ENCODE measurements around the gene PNPLA6.

Gene PNPLA6

GRCh38 chr19:7544626-7545025 is 9.1 kb downstream of the PNPLA6 start:
- Histone ChIP-seq H3K4me2 (ENCODE audit: low read length) (no peak overlapping the region), H3K4me3 (ENCODE audit: low read length) (no peak overlapping the region), H3K9ac (ENCODE audit: low read length) (no peak overlapping the region), H3K27me3 (ENCODE audit: insufficient read depth, low read length, poor library complexity) (no peaks in the 10 kb centered on the region), H3K4me1 (ENCODE audit: control insufficient read depth, low read depth, low read length) (no peaks in the 10 kb centered on the region), H3K56ac (ENCODE audit: low read length) (no peak overlapping the region), H2BK120ac (ENCODE audit: low read depth, low read length) (no peak overlapping the region), H3K36me3 (ENCODE audit: control insufficient read depth, insufficient read depth, low read length) (peaks cover 2% of the 10 kb centered on the region), H3K79me1 (ENCODE audit: low read length) (no peaks in the 10 kb centered on the region), H2BK5ac (ENCODE audit: low read length) (no peak overlapping the region), H3K18ac (ENCODE audit: low read length) (no peak overlapping the region), H3K23ac (ENCODE audit: low read length) (no peak overlapping the region), H3K4ac (ENCODE audit: low read depth, low read length) (no peak overlapping the region), H3K79me2 (ENCODE audit: control insufficient read depth, insufficient read depth, low read length) (no peaks in the 10 kb centered on the region), H4K5ac (ENCODE audit: low read length) (no peak overlapping the region), H2BK15ac (replicated peaks; ENCODE audit: low read depth) (no peak overlapping the region), H4K8ac (ENCODE audit: low read depth, low read length) (no peak overlapping the region), H2AK5ac (ENCODE audit: low read length) (no peak overlapping the region), H3K27ac (ENCODE audit: low read depth, low read length) (no peak overlapping the region)
- no peak for DNase-seq
- no CpG with 5 or more reads among the region's 3 CpGs for WGBS (ENCODE audit: extremely low coverage, insufficient coverage, low lambda C conversion rate)

DNA sequence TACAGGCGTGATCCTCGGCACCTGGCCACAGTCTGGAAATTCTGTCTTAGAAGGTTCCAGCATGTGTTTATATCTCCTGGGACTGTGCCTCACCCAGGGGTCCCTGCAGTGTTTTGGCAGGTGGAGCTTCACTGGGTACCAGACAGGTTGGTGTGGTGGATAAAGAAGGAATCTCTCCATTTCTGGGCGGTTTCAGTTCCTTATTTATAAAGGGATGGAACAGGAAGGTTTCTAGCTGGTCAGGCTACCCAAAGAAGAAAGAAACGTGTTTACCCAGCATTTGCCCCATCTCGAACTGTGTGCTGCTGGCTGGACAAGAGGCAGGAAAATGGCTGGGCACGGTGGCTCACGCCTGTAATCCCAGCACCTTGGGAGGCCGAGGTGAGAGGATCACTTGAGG is 9.8 kb downstream of the PNPLA6 start:
- Histone ChIP-seq H3K9ac (ENCODE audit: low read length) (no peak overlapping the region), H3K27ac (ENCODE audit: low read depth, low read length) (no peak overlapping the region), H4K5ac (ENCODE audit: low read length) (no peak overlapping the region), H3K4me2 (ENCODE audit: low read length) (no peak overlapping the region), H2AK5ac (ENCODE audit: low read length) (no peak overlapping the region), H3K18ac (ENCODE audit: low read length) (no peak overlapping the region), H3K79me1 (ENCODE audit: low read length) (no peaks in the 10 kb centered on the region), H3K4ac (ENCODE audit: low read depth, low read length) (no peak overlapping the region), H3K27me3 (ENCODE audit: insufficient read depth, low read length, poor library complexity) (no peaks in the 10 kb centered on the region), H3K36me3 (ENCODE audit: control insufficient read depth, insufficient read depth, low read length) (peaks cover 2% of the 10 kb centered on the region), H3K4me1 (ENCODE audit: control insufficient read depth, low read depth, low read length) (no peaks in the 10 kb centered on the region), H2BK5ac (ENCODE audit: low read length) (no peak overlapping the region), H2BK120ac (ENCODE audit: low read depth, low read length) (no peak overlapping the region), H3K79me2 (ENCODE audit: control insufficient read depth, insufficient read depth, low read length) (no peaks in the 10 kb centered on the region), H3K23ac (ENCODE audit: low read length) (no peak overlapping the region), H3K56ac (ENCODE audit: low read length) (no peak overlapping the region), H4K8ac (ENCODE audit: low read depth, low read length) (no peak overlapping the region), H2BK15ac (replicated peaks; ENCODE audit: low read depth) (no peak overlapping the region), H3K4me3 (ENCODE audit: low read length) (no peak overlapping the region)
- no CpG with 5 or more reads among the region's 8 CpGs for WGBS (ENCODE audit: extremely low coverage, insufficient coverage, low lambda C conversion rate)
- DNase-seq: no peak

GRCh38 chr19:7545904-7546303 is 10.4 kb downstream of the PNPLA6 start:
- H3K18ac ChIP-seq (ENCODE audit: low read length): no peak overlapping the region
- H3K4me3 ChIP-seq (ENCODE audit: low read length): no peak overlapping the region
- H2BK120ac ChIP-seq (ENCODE audit: low read depth, low read length): no peak overlapping the region
- H4K8ac ChIP-seq (ENCODE audit: low read depth, low read length): no peak overlapping the region
- no peaks in the 10 kb centered on the region for H3K79me2 ChIP-seq (ENCODE audit: control insufficient read depth, insufficient read depth, low read length)
- no peak overlapping the region for H3K4ac ChIP-seq (ENCODE audit: low read depth, low read length)
- no peak overlapping the region for H2BK15ac ChIP-seq (replicated peaks; ENCODE audit: low read depth)
- H3K79me1 ChIP-seq (ENCODE audit: low read length): no peaks in the 10 kb centered on the region
- no peak overlapping the region for H3K23ac ChIP-seq (ENCODE audit: low read length)
- no peak overlapping the region for H3K9ac ChIP-seq (ENCODE audit: low read length)
- no CpG with 5 or more reads among the region's 1 CpG for WGBS (ENCODE audit: extremely low coverage, insufficient coverage, low lambda C conversion rate)
- H3K27ac ChIP-seq (ENCODE audit: low read depth, low read length): no peak overlapping the region
- H4K5ac ChIP-seq (ENCODE audit: low read length): no peak overlapping the region
- H3K4me1 ChIP-seq (ENCODE audit: control insufficient read depth, low read depth, low read length): no peaks in the 10 kb centered on the region
- H3K27me3 ChIP-seq (ENCODE audit: insufficient read depth, low read length, poor library complexity): no peaks in the 10 kb centered on the region
- H2AK5ac ChIP-seq (ENCODE audit: low read length): no peak overlapping the region
- peaks cover 2% of the 10 kb centered on the region for H3K36me3 ChIP-seq (ENCODE audit: control insufficient read depth, insufficient read depth, low read length)
- no peak overlapping the region for H2BK5ac ChIP-seq (ENCODE audit: low read length)
- H3K4me2 ChIP-seq (ENCODE audit: low read length): no peak overlapping the region
- no peak for DNase-seq
- H3K56ac ChIP-seq (ENCODE audit: low read length): no peak overlapping the region

DNA sequence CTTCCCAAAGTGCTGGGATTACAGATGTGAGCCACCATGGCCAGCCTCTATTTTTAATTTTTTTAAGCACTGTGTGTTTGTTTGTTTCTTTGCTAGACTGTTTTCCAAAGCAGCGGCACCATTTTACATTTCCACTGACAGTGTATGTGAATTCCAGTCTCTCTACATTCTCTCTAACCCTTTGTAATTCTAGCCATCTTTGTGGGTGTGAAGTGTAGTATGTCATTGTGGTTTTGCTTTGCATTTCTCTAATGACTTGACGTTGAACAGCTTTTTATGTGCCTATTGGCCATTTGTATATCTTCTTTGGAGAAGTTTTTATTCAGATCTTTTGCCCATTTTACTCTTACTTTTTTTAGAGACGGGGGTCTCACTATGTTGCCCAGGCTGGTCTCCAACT is 11.6 kb downstream of the PNPLA6 start:
- Histone ChIP-seq H4K5ac (ENCODE audit: low read length) (no peak overlapping the region), H2BK5ac (ENCODE audit: low read length) (no peak overlapping the region), H4K8ac (ENCODE audit: low read depth, low read length) (no peak overlapping the region), H3K23ac (ENCODE audit: low read length) (no peak overlapping the region), H3K4me2 (ENCODE audit: low read length) (no peak overlapping the region), H3K36me3 (ENCODE audit: control insufficient read depth, insufficient read depth, low read length) (peaks cover 2% of the 10 kb centered on the region), H3K27ac (ENCODE audit: low read depth, low read length) (no peak overlapping the region), H3K4ac (ENCODE audit: low read depth, low read length) (no peak overlapping the region), H3K27me3 (ENCODE audit: insufficient read depth, low read length, poor library complexity) (no peaks in the 10 kb centered on the region), H3K4me1 (ENCODE audit: control insufficient read depth, low read depth, low read length) (no peaks in the 10 kb centered on the region), H3K9ac (ENCODE audit: low read length) (no peak overlapping the region), H3K79me1 (ENCODE audit: low read length) (no peaks in the 10 kb centered on the region), H2BK15ac (replicated peaks; ENCODE audit: low read depth) (no peak overlapping the region), H3K4me3 (ENCODE audit: low read length) (no peak overlapping the region), H2AK5ac (ENCODE audit: low read length) (no peak overlapping the region), H3K18ac (ENCODE audit: low read length) (no peak overlapping the region), H3K56ac (ENCODE audit: low read length) (no peak overlapping the region), H2BK120ac (ENCODE audit: low read depth, low read length) (no peak overlapping the region), H3K79me2 (ENCODE audit: control insufficient read depth, insufficient read depth, low read length) (no peaks in the 10 kb centered on the region)
- WGBS (ENCODE audit: extremely low coverage, insufficient coverage, low lambda C conversion rate): no CpG with 5 or more reads among the region's 3 CpGs
- no peak for DNase-seq

GRCh38 chr19:7549429-7550148 is 14.1 kb downstream of the PNPLA6 start:
- no peaks in the 10 kb centered on the region for H3K27me3 ChIP-seq (ENCODE audit: insufficient read depth, low read length, poor library complexity)
- H2BK5ac ChIP-seq (ENCODE audit: low read length): no peak overlapping the region
- H3K23ac ChIP-seq (ENCODE audit: low read length): no peak overlapping the region
- WGBS (ENCODE audit: extremely low coverage, insufficient coverage, low lambda C conversion rate): no CpG with 5 or more reads among the region's 36 CpGs
- no peaks in the 10 kb centered on the region for H3K36me3 ChIP-seq (ENCODE audit: control insufficient read depth, insufficient read depth, low read length)
- H2AK5ac ChIP-seq (ENCODE audit: low read length): no peak overlapping the region
- H3K79me1 ChIP-seq (ENCODE audit: low read length): no peaks in the 10 kb centered on the region
- H4K8ac ChIP-seq (ENCODE audit: low read depth, low read length): no peak overlapping the region
- no peak overlapping the region for H4K5ac ChIP-seq (ENCODE audit: low read length)
- H3K4me3 ChIP-seq (ENCODE audit: low read length): no peak overlapping the region
- no peaks in the 10 kb centered on the region for H3K79me2 ChIP-seq (ENCODE audit: control insufficient read depth, insufficient read depth, low read length)
- no peak overlapping the region for H3K4ac ChIP-seq (ENCODE audit: low read depth, low read length)
- H2BK120ac ChIP-seq (ENCODE audit: low read depth, low read length): no peak overlapping the region
- no peak overlapping the region for H3K18ac ChIP-seq (ENCODE audit: low read length)
- H3K9ac ChIP-seq (ENCODE audit: low read length): no peak overlapping the region
- no peak for DNase-seq
- H2BK15ac ChIP-seq (replicated peaks; ENCODE audit: low read depth): no peak overlapping the region
- no peak overlapping the region for H3K27ac ChIP-seq (ENCODE audit: low read depth, low read length)
- H3K4me1 ChIP-seq (ENCODE audit: control insufficient read depth, low read depth, low read length): no peaks in the 10 kb centered on the region
- H3K4me2 ChIP-seq (ENCODE audit: low read length): no peak overlapping the region
- H3K56ac ChIP-seq (ENCODE audit: low read length): no peak overlapping the region

GRCh38 chr19:7550169-7550770 is 14.8 kb downstream of the PNPLA6 start:
- no peak overlapping the region for H3K9ac ChIP-seq (ENCODE audit: low read length)
- no peak overlapping the region for H2BK5ac ChIP-seq (ENCODE audit: low read length)

More at GRCh38 chr19:7550169-7550770, 14.8 kb downstream of the PNPLA6 start:
- no peak for DNase-seq
- Histone ChIP-seq H3K27ac (ENCODE audit: low read depth, low read length) (no peak overlapping the region), H4K5ac (ENCODE audit: low read length) (no peak overlapping the region), H3K79me2 (ENCODE audit: control insufficient read depth, insufficient read depth, low read length) (no peaks in the 10 kb centered on the region), H3K79me1 (ENCODE audit: low read length) (no peaks in the 10 kb centered on the region), H3K18ac (ENCODE audit: low read length) (no peak overlapping the region), H4K8ac (ENCODE audit: low read depth, low read length) (no peak overlapping the region), H3K4me1 (ENCODE audit: control insufficient read depth, low read depth, low read length) (no peaks in the 10 kb centered on the region), H3K4me2 (ENCODE audit: low read length) (no peak overlapping the region), H3K4ac (ENCODE audit: low read depth, low read length) (no peak overlapping the region), H3K23ac (ENCODE audit: low read length) (no peak overlapping the region), H3K56ac (ENCODE audit: low read length) (no peak overlapping the region), H3K4me3 (ENCODE audit: low read length) (no peak overlapping the region), H2AK5ac (ENCODE audit: low read length) (no peak overlapping the region), H3K36me3 (ENCODE audit: control insufficient read depth, insufficient read depth, low read length) (no peaks in the 10 kb centered on the region), H2BK15ac (replicated peaks; ENCODE audit: low read depth) (no peak overlapping the region), H3K27me3 (ENCODE audit: insufficient read depth, low read length, poor library complexity) (no peaks in the 10 kb centered on the region), H2BK120ac (ENCODE audit: low read depth, low read length) (no peak overlapping the region)
- WGBS (ENCODE audit: extremely low coverage, insufficient coverage, low lambda C conversion rate): no CpG with 5 or more reads among the region's 41 CpGs

Measured in mesendoderm (in vitro differentiated cells).